GM19452 (cell line): ENCODE results near the gene TSNAXIP1.

Experiments used
- ATAC-seq: cut with Tn5 transposase; IDR thresholded peaks from one replicate; pipeline ENCODE4 v1.9.1; 2021; ENCODE audit not compliant: unreplicated experiment

The TSNAXIP1 gene, protein sequence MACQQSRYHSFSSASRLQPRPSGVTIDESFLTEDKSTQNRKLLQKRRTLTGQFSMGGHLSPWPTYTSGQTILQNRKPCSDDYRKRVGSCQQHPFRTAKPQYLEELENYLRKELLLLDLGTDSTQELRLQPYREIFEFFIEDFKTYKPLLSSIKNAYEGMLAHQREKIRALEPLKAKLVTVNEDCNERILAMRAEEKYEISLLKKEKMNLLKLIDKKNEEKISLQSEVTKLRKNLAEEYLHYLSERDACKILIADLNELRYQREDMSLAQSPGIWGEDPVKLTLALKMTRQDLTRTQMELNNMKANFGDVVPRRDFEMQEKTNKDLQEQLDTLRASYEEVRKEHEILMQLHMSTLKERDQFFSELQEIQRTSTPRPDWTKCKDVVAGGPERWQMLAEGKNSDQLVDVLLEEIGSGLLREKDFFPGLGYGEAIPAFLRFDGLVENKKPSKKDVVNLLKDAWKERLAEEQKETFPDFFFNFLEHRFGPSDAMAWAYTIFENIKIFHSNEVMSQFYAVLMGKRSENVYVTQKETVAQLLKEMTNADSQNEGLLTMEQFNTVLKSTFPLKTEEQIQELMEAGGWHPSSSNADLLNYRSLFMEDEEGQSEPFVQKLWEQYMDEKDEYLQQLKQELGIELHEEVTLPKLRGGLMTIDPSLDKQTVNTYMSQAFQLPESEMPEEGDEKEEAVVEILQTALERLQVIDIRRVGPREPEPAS

DNA sequence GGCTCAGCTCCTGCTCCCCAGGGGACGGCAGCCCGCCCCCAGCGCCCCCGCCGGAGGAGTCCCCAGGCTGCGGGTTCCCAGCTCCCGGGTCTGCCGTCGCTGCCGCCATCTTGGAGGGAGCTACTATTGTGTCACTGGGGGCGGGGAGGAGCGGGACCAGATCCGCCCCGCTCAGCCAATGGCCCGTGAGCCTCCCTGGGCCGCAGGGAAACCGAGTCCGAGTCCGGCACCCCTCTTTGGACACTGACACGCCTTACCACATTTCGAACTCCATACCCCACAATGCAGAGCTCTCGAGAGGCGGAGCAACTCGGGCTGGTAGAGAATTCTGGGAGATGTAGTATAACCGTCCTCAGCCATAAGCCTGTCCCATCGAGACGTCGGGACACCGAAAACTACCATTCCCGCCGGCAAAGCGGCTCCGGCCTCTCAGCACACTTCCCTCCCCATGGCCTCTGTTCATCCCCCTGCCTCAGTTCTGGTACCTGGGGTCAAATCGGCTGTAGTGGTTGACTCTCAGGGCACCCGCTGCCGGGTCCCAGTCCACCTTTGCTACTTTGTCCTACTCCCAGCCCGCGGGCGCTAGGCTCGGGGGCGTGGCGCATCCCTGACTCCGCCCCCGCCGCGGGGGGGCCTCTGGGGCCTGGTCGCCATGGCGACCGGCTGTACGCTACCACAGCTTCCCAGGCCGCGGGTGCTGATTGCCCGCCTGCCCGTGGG, at the start of gene TSNAXIP1, which contains the start of gene RANBP10:
Gene TSNAXIP1 (plus strand): TSS at position 462 of the 720 bp plus-strand sequence. CDS start 261 bp downstream, outside the sequence.
Gene RANBP10 (minus strand): TSS at position 133 of the 720 bp plus-strand sequence. CDS start 24 bp downstream, at position 109.
- ATAC-seq = peak; percentile 88

DNA sequence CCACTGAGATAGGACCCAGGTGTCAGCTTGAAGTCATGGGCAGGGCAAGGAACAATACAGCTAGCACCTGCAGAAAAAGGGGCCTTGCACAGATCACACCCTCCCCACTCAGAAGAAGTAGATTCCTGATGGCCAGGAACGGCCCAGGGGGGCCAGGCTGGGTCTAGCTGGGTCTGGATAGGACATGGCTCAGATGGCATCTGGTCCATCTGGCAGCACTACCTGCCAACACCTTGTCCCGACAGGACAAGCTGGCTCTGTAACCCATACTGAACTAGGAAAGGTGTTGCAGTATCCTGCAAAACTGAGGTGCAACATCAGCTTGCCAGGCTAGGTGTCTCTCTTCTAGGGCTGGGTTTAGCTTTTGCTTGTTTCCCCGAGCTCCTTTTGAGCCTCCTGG, 48.7 kb upstream of the TSNAXIP1 start:
- ATAC-seq = no peak

DNA sequence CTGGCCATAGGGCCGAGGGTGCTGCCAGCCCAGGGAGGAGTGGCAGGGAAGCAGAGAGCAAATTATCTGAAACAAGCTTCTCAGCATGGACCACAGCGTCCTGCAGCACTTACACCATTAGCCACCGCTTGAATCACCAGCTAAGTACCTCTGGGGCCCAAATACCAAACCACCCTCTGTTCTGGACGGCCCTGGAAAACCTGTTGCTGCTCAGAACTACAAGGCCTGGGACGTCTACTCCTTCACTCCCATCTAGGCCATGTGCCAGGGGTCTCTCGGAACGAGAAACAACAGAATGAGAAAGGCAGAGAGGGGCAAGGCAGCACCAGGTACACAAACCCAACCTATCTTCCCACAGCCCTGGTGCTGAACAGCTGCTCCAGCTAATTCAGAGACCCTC, 47.7 kb upstream of the TSNAXIP1 start:
- ATAC-seq = no peak

DNA sequence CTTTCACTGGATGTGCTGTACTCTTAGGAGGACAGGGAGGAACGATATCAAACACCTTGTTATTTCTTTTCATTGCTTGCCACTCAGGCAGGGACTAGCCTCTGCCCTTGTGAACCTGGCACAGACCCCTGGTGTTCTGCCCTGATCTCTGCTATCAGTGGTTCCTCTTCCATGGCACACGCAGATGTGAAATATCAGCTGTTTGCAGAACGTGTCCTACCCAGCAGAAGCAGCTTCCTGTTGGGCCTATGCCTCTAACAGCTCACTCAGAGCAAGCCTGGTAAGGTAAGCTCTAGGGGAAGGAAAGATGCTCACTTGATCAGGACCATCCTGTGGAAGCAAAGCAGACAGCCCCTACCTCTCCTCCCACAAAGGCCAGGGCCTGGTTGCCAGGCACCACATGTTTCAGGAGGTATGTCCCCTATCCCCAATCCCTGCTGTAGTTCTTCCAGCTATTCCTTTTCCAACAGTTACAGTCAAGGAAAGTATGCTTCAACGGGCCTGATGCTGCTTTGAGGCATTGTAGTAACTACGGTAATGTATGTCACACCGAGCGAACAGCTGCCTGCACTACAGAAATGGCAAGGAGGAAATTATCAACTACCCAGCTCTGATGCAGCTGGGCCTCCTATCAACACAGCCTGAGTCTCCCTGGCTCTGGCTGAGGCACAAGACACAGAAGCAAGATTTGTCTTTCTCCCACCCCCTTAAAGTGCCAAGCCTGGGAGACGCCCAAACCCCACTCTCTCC, 46.3 kb upstream of the TSNAXIP1 start:
- ATAC-seq = no peak

DNA sequence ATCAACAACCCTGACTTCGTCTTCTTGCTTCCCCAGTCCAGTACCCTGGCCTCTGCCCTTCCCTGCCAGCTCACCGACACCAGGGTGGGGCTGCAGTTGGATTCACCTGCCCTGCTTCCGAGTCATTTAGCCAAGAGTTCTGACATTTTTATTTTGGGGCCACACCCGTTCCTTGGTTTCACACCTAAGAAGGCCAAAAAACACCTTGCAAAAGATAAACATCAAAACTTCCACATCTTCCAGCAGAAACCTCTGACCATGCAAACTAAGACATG, 45.8 kb upstream of the TSNAXIP1 start:
- ATAC-seq = no peak

DNA sequence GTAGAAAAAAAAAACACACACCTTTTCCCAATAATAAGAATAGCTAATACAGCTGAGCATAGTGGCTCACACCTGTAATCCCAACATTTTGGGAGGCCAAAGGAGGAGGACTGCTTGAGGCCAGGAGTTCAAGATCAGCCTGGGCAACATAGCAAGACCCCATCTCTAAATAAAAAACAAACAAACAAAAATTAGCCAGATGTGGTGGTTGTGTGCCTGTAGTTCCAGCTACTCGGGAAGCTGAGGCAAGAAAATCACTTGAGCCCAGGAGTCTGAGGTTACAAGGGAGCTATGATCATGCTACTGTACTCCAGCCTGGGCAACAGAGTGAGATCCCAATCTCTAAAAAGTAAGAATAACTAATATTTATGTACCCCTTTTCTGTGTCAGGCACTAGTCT, 44.8 kb upstream of the TSNAXIP1 start:
- ATAC-seq = no peak

DNA sequence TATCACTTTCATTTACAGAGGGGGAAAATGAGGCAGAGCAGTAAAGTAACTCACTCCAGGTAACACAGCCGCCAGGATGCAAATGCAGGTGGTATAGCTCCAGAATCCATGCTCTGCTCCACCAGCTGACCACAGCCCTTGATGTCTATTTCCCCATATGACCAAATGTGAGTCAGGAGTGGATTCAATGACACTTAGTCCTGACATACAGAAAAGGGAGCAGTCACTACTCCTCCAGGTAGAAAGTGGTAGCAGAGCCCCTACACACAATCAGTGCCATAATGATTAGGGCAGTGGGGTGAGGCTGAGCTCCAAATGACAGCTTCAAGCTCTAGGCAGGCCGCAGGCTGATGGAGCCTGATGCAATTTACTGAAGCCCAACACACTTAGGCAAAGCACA, 44.3 kb upstream of the TSNAXIP1 start:
- ATAC-seq = no peak

DNA sequence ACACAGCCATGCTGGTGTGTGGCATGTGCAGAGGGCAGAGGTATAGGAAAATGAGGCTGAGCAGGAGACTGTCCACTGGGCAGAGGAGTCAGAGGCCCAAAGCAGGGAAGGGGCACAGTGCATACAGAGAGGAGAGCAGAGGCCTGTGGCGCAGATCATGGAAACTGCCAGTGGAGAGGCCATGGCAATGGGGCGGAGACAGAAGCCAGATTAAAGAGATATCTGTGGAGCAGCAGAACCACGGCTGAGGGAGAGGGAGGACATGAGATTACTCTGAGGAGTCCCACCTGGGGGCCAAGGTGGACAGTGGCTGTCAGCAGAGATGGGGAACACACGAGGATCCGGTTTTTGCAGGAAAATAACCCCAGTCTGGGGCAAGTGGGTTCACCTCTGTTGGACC, 43.6 kb upstream of the TSNAXIP1 start:
- ATAC-seq = no peak

DNA sequence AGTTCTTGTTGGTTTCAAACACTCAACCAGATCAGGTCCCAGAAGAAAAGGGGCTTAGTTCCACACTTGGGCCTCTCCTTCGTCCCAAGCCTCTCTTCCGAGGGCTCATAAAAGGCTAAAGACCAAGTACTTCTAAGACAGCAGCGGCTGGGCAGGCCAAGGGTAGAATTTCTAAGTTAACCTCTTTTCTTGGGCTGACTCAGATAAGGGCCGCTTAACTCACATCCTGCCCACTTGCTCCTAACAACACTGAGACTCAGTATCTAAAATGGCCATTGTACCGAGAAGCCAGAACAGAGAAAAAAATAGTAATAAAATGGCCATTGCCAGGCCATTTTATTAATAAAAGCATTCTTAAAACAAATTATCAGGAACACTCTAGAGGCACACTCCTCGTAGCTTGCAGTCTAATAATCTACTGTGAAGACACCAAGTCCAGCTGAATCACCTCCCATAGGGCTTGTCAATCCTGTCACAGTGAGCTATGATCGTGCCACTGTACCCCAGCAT, 42.5 kb upstream of the TSNAXIP1 start:
- no peak for ATAC-seq

DNA sequence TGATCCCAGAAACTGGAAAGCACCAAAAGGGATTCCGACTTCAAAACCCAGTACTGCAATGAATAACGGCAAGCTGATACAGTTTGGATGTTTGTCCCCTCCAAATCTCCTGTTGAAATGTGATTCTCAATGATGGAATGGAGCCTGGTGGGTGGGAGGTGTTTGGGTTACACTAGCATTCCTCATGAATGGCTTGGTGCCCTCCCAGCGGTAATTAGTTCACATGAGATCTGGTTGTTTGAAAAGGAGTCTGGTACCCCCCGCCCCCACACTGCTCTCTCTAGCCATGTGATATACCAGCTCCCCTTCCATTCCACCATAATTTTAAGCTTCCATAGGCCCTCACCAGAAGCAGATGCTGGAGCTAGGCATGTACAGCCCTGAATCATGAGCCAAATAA, 40.4 kb upstream of the TSNAXIP1 start:
- no peak for ATAC-seq

DNA sequence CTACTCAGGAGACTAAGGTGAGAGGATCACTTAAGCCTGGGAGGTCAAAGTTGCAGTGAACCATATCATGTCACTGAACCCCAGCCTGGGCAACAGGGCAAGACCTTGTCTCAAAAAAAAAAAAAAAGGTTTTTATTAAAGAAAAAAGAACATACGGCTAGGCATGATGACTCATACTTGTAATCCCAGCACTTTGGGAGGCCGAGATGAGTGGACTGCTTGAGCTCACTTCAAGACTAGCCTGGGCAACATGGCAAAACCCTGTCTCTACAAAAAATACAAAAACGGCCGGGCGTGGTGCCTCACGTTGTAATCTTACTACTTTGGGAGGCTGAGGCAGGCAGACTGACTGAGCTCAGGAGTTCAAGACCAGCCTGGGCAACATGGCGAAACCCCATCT, 38.7 kb upstream of the TSNAXIP1 start:
- ATAC-seq = no peak

DNA sequence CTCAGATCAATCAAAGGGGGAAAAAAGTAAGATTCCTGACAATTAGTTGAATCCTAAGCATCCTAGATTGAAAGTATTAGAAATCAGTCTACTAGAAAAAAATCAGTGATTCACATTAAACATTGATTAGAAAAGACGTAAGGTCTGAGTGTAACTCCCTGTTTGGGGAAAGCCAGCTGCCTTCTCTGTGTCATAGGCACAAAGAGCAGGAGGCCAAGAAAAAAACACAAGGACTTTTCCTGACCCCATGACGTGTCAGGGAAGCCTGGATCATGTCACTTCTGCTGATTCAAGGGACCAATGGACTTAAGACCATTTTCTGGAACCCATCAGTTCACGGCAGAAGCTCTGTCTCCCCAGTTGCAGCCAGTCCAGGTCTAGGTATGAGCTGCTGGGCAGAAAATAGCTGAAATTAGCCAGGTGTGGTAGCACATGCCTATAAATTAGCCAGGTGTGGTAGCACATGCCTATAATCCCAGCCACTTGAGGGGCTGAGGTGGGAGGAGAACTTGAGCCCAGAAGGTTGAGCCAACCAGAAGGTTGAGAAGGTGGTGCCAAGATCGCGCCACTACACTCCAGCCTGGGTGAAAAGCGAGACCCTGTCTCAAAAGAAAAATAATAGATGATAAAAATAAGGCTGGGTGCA, 36.2 kb upstream of the TSNAXIP1 start:
- ATAC-seq = no peak

DNA sequence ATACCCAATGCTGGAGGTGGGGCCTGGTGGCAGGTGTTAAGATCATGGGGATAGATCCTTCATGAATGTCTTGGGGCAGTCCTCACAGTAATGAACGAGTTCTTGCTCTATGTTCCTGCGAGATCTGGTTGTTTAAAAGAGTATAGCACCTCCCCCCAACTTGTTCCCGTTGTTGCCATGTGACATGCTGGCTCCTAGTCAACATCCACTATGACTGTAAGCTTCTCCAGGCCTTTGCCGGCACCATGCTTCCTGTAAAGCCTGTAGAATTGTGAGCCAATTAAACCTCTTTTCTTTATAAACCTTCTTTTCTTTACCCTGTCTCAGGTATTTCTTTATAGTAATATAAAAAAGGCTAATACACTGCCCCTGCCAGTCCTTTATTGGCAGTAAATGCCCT, 33.6 kb upstream of the TSNAXIP1 start:
- ATAC-seq = no peak

DNA sequence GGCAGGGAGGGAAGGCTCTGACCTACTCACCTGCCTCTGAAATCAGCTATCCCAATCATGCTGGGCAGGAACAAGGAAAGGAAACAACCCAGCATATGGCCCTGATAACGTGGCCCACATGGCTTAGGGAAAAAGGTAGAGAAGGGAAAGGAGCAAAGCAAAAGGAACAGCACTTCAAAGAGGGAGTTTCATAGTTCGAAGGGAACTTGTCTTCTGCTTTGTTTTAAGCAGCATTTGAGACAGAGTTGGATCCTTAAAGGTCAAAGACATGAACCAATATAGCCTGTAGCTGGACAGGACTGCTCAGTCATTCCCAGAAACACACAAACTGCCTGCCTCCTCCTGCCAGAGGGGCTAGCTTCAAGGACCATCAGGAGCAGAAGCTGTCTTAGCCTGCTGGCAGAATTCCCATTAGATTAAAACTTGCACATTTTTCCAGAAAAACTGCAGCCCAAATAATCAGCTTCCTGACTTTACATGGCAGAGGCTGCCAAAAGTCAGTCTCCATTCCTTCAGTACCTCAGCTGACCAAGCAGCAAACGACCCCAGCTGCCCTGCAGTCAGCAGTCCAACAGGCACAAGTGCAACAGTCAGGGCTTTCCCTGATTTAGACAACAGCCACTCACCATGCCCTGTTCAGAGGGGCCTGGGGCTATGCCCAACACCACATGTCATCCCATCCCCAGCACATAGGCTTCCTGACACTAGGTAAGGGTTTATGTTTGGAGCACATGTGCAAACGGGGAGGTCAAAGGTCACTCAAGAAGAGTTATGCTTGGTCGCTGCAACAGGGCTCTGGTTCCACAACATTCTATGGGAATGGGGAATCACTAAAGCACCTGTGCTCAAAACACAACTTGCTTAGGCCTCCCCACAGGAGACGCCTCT, 32.9 kb upstream of the TSNAXIP1 start:
- no peak for ATAC-seq

DNA sequence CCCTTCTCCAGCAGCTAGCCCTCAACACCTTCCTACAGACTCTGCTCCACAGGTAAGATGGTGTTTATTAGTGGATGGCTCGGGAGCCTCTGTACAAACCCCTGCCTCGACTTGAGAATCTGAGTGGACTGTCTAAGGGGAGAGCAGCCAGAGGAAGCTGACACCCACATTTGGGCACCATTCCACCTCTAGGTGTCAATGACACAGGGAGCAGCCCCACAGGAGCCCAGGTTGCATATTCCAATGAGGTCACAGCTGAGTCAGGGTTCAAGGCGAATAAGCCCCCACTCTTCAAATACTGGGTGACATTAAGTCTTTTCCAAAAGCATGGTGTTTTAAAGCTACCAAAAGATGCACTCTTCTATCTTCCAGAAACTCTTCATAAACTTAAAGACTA, 32.2 kb upstream of the TSNAXIP1 start:
- ATAC-seq = no peak

DNA sequence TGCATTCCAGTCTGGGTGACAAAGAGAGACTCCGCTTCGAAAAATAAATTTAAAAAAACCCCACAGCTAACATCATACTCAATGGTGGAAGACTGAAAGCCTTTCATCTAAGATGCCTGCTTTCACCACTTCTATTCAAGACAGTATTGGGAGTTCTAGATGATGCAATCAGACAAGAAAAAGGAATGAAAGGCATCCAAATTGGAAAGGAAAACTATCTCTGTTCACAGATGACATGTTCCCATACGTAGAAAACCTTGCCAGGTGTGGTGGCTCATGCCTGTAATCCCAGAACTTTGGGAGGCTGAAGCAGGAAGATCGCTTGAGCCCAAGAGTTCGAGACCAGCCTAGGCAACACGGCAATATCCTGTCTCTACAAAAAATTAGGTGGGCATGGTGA, 31.4 kb upstream of the TSNAXIP1 start:
- no peak for ATAC-seq

DNA sequence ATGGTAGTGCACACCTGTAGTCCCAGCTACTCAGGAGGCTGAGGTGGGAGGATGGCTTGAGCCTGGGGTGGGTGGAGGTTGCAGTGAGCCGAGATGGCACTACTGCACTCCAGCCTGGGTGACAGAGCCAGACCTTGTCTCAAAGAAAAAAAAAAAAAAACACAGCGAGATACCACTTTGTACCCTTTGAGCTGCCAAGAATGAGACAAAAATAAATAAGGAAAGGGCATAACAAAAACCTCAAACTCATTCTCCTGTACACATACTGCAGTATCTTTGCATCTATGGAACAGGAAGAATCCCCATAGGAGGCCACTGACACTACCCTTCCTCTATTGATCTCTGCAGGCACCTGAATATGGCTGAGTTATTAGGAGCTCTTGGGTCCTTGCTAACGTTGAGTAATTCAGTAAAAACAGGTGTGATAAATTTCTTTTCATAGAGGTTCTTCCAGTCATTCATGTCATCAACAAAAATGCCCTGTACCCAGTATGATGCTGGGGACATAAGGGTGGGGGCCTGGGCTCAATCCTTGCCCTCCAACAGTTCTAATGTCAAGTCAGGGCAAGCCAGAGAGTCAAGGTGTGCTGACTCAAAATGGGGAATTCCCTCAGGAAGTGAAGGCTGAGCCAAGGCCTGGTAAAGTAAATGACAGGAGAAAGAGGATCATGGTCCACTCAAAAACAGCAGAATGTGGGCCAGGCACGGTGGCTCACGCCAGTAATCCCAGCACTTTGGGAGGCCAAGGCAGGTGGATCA, 27.3 kb upstream of the TSNAXIP1 start:
- no peak for ATAC-seq

DNA sequence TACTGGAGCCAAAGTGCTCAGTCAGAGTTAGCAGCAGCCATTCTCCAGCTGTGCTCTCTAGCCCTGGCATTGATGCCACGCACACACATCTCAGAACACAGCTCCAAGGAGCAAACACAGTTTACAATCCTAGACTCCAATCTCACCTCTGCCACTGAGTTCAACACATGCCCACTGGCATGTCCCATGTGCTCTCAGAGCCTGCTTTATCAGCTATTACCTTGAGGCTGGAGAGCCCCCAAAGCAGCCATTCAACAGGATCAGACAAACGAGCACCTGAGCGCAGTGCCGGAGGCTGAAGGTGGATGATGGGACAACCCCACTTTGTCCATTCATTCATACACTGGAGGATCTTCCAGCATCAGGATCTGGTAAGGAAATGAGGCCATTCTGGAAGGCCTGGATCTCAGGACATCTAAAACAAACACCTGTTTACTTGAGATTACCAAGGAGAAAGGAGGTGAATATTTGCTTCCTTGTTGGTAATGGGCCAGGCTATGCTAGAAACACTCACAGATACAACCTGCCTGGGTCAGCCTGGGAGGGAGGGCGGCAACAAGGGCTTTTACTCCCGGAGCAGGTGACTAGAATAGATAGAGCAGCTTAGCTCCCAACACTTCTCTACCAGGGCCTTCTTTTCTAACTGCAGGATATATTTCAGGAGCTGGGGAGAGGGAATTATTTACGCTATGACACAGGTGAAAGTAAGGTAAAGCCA, 25.7 kb upstream of the TSNAXIP1 start:
- ATAC-seq = no peak
